ENCODE measurements around the gene C10orf105.
A peak's percentile ranks its signal among the peaks of the same experiment; 100 is the strongest.

Gene C10orf105

DNA sequence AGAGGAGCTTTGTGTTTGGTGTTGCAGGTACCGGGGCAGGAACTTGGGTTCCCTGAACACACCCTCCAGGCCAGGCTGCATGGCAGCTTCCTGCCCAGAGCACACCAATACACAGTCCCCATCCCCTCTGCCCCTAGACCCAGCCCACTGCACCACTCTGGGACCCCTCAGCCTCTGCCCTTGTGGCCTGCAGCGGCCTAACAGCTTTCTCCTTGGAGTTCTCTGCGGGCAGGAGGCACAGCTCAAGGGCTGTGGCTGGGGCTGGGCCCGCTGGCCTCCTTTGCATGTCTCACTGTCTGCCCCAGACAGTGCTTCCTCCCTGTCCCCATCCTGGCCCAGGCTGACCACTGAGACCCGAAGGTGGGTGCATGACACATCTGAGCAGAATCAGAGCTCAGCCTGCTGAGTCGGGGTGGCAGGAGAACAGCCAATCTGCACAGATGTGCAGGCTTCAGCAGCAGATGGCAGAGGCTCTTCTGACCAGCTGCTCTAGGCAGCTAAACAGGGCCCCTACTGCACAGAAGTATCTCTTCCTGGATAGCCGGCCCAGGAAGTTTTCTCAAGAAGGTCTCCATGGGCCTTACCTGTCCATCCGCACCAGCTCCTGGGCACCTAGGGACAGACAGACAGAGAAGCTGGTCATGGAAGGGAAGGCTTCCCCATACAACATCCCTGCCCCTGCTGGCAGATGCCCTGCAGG, 33.0 kb upstream of the C10orf105 start:
- DNase-seq, result no peak

DNA sequence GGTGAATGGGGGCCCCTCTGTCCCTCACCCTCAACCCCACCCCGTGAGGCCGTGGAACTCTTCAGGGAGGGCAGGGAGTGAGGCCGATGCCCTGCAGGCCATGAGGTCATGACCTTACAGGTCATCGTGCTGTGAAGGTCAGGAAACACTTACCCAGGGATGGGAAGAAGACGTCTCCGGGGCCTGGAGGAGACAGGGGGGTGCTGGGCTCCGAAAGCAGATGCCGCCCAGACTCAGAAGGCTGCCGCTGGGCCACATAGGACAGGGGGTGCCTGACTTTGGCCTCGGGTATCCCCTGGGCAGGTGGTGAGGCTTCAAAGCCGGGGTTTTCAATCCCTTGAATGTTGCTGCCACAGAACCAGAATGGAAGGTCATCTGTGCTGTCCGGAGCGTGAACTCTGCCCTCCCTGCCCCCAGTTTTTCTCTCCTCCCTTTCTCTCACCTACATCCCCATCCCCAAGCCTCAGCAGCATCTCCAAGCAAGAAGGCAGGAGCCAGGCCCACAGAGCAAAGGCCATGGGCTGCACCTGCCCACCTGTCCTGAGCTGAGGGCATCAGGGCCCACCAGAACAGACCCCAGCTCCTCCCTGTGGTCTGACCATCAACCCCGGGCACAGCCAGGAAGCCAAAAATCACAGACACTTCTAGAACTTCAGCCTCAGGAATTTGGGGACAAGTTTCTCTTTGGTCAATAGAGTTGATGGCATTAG, 32.1 kb upstream of the C10orf105 start:
- no peak for DNase-seq

DNA sequence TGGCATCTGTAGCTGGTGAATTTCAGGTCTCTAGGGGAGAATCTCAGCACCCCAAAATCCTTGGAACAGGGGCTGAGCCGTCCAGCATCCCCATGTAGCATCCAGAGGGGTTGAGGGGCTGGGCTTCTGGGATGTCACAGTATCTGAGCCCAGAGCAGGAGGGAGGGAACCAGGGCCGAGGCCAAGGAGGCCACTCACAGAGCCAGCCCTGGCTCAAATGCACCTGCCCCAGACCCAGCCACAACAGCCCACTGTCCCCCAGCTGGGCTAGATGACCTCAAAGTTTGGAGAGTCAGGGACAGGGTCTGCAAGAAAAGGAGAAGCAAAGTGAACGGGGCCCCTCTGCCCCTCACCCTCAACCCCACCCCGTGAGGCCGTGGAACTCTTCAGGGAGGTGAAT, 31.4 kb upstream of the C10orf105 start:
- no peak for DNase-seq

DNA sequence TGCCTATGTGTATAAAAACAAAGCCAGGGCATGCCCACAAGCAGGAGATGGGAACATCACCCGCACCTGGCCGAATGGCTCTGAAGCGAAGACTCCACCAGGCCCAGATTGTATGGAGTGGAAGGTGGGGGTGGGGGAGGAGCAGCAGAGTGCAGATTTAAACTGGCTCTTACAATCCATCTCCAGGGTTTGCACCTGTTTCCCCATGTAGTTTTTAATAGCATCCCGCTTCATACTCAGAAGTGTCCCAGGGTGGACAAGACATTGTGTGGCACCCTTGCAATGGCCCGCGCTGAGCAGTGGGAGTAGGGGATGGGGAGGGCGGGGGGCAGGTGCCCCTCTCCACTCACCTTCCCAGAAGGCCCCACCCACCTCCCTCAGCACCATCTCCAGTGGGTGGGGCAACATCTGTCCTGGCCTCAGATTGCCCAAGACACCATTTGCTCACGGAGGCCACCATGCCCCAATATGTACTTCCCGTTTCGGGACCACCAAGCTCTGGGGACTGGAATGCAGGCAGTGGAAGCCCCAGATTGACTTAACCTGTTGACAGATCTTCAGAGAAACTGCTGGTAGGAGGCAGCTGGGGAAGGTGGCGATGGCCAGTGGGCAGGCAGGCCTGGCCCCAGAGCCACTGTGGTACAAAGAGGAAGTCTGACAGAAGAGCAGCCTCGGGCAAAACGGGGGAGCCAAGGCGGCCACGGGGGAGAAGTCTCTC, 30.7 kb upstream of the C10orf105 start:
- DNase-seq, result no peak

DNA sequence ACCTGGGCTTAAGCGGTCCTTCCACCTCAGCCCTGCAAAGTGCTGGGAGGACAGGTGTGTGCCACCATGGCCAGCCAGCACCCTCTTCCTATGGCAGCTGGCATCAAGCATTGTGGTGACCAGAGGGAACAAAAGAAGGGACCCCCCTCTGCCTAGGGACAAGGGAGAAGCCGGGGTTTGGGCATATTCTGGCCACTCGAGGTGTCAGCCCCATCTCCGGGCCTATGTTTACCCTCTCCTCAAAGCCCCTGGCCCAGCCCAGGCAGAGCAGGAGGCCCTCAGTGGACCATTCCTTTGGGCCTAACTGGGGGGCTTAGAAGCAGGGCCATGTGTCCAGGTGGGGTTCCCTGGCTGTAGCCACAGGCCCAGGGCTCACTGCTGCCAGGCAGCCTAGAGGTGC, 29.8 kb upstream of the C10orf105 start:
- DNase-seq, result no peak

DNA sequence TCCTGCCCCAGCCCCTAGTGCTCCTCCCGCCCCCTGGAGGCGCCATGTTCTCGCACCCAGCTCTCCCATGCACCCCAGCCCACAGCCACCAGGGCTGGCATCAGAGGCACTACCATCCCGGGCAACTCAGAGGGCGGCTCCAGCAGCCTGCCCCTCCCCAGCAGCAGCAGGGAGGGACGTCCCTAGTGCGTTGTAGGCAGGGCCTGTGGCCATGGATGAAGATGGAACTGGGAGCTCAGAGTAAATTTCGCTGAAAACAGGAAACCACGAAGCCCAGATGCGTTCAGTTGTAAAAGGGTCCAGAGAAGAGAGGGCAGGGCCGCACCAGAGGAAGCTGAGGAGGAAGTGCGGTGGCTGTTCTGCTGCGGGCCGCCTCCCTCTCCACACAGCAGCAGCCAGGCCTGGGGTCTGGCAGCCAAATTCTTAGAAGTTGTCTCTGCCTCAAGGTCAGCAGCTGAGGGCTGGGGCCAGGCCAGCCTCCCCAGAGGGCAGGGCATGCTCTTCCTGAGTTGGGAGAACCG, 29.2 kb upstream of the C10orf105 start:
- peak in 27 of 51 donors; percentile 23 to 71 (median 45) for DNase-seq

DNA sequence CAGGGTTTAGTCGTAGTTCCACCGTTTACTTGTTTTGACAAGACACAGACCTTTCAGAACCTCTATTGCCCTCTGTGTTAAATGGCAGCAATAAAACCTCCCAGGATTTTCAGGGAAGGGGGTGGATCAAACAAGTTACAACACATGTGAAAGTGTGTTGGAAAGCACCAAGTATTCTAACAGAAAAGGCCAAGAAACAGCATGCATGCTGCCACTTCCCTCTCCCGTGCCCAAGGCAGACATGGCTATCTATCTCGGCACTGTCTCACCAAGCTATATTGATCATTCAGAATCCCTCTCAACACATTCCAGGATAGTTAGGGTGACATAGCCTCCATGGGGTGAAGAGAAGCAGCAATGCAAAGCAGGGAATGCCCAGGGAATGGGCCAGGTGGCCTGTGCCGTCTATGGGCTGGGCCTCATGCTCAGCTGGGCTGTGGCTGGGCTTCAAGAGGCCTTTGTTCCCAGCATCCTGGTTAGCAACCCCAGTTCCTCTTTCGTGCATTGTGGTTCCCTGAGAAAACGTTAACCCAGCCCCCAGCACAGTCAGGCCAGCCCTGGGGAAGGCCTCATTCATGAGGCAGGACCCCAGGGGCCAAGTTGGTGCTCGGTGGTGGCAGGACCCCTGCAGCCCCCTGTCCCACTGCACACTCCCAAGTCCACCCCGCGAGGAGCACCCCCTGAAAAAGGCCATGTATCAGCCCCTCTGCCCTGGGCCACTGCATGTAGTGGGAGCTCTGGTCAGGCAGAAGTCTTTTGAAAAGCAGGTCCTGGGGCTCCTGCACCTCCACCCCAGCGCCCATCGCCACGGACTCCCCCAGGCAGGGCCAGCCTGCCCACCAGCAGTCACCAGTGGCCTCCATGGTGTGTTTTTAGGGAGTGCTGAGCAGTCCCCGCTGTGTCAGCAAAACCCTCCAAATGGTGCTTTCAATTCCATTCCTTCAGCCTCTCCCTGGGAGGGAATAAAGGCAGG, 28.3 kb upstream of the C10orf105 start:
- DNase-seq, result peak in 4 of 51 donors; percentile 22 to 31 (median 26)

DNA sequence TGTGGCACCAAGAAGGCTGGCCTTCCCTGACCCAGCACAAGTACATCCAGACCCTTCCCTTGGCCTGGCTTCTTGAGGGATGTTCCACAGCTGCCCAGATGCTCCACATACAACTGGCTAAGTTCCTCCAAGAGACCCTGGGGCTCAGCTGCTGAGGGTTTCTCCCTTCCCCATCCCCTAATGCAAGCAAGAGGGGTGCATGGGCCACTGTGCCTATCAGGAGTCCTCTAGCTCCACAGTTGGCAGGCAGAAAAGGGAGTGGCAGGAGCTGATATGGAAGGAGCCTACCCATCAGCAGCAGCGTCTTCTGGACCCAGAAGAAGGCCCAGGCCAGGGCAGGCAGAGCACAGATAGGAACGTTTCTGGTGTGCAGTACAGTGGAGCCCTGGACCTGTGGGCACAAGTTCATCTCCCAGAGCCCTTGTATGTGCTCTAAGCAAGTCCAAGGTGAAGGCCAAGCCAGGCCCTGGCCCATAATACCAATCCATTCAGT, 27.5 kb upstream of the C10orf105 start:
- DNase-seq, result no peak

DNA sequence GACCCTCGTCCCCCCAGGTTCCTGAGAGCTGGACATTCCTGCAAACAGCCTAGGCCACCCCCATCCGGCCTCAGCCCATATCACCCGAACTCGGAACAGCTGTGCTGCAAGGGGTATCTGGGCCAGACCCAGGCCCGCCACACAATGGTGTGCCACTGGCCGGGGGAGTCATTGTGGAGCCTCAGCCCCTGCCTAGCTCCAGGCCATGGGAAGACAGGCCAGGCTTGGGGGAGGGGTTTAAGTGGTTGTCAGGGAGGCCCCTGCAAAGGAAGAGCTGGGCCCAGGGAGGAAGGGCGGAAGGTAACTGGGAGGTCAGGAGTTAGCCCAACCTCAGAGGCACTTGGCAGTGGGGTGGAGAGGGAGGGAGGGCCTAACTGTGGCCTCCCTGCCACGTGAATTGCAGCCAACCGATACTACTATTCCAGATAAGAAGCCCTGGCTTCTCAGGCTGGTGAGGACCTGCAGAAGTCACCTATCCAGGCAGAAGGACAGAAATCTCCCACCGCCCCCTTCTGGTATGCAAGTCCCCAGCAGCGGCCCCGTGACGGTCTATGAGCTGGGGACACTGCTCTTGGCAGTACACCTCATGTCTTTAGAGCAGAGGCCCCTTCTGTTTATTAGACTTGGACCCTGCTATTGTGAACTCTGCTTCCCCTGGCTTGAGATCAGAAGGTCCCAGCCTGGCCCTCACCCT, 26.9 kb upstream of the C10orf105 start:
- DNase-seq, result no peak

DNA sequence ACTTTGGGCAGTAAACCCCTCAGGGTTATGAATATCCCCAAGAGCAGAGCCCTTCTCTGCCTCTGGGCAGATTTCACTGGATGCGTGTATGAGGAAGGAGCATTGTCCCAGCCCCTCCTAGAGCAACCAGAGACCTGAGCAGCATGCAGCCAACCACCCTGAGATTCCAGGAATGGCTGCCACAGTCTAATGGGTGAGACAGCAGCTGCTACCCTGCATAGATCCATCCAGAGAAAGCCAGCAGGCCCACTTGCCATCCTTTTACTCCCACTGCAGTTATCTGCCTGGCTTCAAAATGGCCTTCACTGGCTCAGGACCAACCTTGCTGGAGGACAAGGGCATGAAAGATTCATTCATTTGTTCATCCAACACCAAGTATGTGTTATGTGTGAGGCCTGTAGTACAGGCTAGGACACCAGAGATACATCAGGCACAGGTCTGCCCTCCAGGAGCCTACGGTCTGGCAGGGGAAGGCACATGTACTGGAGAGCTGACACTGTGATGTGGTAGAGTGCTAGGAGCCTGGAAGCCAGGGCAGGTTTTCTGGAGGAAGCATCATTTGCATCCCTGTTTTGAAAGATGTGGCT, 26.2 kb upstream of the C10orf105 start:
- no peak for DNase-seq

DNA sequence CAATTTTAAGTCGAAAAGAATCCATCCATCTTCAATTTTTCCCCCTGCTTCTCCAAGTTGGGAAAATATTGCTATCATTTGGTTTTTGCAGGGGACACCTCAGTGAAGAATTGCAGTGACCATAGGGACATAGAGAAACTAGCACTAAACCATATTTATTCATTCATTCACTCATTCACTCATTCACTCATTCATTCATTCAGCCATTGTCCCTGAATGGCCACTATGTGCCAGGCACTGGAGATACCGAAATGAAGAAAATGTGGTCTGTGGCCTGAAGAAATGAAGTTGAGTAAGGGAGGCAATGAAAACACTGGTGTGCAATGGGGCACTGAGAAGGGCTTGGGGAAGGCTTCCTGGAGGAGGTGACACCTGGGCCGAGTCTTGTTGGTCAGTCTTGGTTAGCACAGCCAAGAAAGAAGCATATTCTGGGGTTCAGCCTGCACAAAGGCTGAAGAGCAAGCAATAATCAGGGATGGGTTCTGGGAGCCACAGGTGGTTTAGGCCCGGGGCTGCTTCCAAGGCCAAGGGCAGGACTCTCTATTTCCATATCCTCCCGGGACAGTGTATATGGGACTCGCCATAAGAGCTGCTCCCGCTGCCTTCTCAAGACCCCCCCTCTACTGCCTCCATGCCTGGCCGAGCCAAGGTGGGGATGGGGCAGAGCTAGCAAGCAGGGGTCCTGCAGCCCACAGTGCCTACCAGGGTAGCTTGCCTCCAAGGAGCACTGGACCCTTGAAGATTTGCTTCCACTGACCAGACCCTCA, 25.5 kb upstream of the C10orf105 start:
- DNase-seq, result no peak

DNA sequence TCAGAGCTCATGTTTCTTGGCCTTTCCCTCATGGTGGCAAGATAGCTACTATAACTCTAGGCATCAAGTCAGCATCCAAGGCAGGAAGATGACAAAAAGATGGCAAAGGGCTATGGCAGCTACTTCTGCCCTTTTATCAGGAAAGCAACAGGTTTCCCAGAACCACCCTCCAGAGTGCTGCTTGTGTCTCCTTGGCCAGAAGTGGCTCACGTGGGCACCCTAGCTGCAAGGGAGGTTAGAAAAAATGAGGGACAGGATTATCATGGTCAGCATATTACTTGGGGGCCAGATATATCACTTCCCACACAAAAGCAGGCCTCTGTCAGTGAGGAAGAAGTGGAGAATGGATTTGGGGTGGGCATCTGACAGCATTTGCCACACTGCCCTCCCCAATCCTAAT, 24.3 kb upstream of the C10orf105 start:
- DNase-seq, result no peak

DNA sequence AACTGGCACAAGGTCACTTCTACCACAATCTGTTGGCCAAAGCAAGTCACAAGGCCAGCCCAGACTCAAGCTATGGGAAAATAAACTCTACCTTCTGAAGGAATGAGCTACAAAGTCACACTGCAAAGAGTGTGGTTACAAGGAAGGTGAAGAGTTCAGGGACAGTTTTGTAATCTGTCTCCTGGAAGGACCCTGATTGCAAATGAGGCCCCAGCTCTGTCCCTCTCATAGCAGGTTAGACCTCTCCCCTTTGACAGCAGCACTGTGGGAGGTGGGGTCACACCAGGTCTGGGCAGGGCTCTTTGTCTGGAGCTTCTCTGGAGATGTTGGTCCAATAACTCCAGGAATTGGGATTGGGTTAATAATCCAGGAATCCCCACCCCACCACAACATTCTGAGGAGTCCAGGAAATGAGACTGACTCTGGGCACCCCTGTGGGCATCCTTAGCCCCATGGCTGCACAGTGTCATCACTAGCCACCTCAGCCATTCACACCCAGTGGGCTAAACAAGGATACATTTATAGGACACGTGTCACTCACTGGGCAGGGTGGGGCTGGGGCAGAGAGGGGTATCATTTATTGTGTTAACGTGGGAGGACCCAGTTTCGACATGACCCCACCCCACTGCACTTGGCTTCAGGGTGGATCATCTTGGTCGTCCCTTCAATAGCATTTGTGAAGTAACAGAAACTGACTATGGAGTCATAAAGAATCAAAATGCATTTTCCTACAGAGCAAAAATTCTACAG, 23.7 kb upstream of the C10orf105 start:
- no peak for DNase-seq

DNA sequence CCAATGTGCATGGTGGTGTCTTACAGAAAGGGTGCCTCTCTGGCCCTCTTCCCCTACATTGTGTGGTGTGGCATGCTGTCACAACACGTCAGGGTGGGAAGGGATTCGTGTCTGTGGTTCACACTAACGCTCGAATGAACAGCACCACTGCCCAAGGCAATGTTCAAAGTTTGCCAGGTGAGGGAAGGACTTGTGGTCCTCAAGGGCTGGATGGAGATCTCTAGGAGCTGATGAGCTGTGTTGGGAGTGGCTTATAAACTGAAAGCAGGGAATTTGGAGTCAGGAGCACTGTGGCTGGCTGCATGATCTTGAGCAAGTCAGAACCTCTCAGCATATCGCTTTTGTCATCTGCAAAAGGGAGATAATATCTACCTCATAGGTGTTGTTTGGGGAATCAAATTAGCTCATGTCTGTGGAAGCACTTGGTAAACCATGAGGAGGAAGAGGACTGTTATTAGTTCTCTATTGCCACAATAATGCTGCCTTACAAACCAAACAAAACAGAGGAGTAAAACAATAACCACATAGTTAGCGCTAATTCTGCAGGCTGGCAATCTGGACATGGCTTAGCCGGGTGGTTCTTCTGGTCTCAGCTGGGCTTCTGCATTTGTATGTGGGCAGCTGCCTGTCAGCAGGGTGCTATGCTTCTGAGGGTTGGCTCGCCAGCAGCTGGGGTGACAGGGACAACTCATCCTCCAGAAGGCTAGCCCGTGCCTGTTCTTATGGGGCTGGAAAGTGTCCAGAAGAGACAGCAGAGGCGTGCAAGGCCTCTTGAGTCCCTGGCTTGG, 22.9 kb upstream of the C10orf105 start:
- no peak for DNase-seq

DNA sequence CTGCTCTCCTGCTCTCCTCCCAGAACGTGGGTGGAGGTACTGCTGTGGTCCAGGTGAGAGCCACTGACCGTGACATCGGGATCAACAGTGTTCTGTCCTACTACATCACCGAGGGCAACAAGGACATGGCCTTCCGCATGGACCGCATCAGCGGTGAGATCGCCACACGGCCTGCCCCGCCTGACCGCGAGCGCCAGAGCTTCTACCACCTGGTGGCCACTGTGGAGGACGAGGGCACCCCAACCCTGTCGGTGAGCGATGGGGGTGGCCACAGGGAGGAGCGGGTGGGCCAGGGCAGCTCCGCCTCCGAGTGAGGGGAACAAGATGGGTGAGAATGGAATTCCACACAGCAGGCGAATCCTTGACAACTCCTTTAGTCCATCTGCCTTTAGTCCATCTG, 22.1 kb upstream of the C10orf105 start:
- DNase-seq, result no peak

DNA sequence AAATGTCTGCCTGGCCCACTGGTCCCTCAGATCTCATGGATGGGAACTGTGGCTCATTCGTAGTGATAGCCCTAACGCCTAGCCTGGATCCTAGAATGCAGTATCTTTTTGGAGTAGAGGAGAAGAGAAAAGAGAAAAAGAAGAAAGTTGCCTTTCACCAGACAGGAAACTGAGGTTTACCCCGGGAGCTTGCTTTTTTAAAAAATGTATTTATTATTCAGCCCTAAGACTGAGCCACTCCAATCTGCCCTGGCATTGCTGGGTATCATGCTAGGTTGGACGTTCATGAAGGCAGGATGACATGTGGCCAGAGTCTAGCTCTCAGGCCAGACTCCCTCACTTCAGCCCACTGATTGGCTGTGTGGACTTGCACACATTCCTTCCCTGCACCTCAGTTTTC, 21.5 kb upstream of the C10orf105 start:
- DNase-seq, result no peak

DNA sequence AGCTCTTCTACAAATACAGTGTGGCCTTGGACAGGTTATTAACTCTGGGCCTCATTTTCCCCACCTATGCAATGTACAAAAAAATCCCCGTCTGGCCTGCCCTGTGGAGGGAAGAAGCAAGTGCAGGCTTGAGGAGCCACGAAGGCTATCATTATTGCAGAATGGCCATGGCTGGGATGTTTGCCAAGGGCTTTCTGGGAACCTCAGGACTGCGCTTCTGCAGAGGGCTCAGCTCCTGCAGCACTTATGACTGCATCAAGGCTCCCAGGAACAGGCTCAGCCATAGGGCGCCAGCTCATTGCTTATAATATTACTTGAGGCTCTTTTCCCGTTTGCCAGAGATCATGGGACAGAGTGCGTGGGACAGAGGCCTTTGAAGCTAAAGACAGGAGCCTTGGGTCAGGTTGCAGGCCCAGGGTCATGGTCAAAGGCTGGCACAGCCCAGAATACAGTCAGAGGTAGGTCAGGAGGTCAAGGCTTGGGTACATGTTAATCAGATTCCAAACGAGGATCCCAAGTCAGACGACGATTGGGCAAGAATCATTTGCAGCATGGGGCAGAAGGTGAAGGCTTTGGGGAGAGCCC, 20.6 kb upstream of the C10orf105 start:
- DNase-seq, result peak in 6 of 51 donors; percentile 15 to 47 (median 29)

Data from hypothalamus (tissue), 51 donors.